Measurements from ENCODE around the gene KRT33A. TPM values are rescaled to one million over a fixed set of nuclear protein-coding genes. Genes with fewer than 3 reads are reported as not detected.

KRT33A gene
- total RNA-seq, 1 experiment from 2014 or later, result not detected

DNA sequence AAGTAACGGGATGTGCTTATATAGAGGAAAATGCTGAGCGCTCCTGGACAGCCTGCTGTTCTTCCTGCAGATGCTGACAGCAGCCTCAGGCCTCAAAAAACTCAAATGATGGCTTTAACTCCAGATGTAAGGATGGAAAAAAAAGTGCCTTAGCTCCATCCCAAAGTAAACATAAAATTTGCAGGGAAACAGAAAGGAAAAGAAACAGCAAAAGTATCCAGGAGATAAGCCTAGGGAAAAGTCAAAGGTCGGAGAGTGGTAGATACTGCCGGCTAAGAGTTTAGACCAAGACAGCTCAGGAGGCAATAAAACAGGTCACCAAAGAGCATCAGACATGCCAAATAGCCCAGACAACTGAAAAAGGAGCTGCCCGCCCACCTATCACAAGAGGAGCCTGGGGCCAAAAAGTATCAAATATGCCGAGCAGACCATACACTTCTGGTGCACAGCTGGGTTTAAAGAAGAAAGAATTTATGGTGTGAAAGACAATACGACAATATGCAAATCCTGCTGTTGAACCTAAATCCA, 39.8 kb upstream of the KRT33A start:
- peaks cover 2% of the 10 kb centered on the region for H3K9me3 ChIP-seq (ENCODE audit: low read depth, low read length, poor library complexity, severe bottlenecking)
- no peak for DNase-seq (ENCODE audit: low spot score)
- BruUV-seq (replicated peaks), result no TSS peak
- ChIA-PET POLR2A (ENCODE audit: low non-redundant PET) (interaction anchor here (1.1 kb wide), 1 partner anchor 298 kb away, joined by 4 read pairs; the partner anchor contains the start of gene EIF1), CTCF (no interaction called here)
- TF ChIP-seq EZH2 (IDR thresholded peaks at IDR 0.05; ENCODE audit: borderline replicate concordance, low read depth, low read length, poor library complexity, severe bottlenecking), result no peak
- TF ChIP-seq, protein P1, sequence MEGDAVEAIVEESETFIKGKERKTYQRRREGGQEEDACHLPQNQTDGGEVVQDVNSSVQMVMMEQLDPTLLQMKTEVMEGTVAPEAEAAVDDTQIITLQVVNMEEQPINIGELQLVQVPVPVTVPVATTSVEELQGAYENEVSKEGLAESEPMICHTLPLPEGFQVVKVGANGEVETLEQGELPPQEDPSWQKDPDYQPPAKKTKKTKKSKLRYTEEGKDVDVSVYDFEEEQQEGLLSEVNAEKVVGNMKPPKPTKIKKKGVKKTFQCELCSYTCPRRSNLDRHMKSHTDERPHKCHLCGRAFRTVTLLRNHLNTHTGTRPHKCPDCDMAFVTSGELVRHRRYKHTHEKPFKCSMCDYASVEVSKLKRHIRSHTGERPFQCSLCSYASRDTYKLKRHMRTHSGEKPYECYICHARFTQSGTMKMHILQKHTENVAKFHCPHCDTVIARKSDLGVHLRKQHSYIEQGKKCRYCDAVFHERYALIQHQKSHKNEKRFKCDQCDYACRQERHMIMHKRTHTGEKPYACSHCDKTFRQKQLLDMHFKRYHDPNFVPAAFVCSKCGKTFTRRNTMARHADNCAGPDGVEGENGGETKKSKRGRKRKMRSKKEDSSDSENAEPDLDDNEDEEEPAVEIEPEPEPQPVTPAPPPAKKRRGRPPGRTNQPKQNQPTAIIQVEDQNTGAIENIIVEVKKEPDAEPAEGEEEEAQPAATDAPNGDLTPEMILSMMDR (conservative IDR thresholded peaks at IDR 0.05; ENCODE audit: low read depth, low read length), result no peak
- no peaks in the 10 kb centered on the region for H3K27me3 ChIP-seq (replicated peaks; ENCODE audit: insufficient read depth, low read depth, low read length, poor library complexity)
- intact Hi-C loops (cut with micrococcal nuclease; ENCODE audit: unreplicated experiment), result no loop called here
- H3K4me3 ChIP-seq (ENCODE audit: low read depth, low read length, poor library complexity, severe bottlenecking), result no peak overlapping the region
- H3K36me3 ChIP-seq (ENCODE audit: insufficient read depth, low read length, poor library complexity, severe bottlenecking), result no peaks in the 10 kb centered on the region
- no peaks in the 10 kb centered on the region for H3K4me1 ChIP-seq (ENCODE audit: insufficient read depth, low read length, poor library complexity, severe bottlenecking)
- H3K27ac ChIP-seq (ENCODE audit: low read depth, low read length, poor library complexity, severe bottlenecking), result no peak overlapping the region

DNA sequence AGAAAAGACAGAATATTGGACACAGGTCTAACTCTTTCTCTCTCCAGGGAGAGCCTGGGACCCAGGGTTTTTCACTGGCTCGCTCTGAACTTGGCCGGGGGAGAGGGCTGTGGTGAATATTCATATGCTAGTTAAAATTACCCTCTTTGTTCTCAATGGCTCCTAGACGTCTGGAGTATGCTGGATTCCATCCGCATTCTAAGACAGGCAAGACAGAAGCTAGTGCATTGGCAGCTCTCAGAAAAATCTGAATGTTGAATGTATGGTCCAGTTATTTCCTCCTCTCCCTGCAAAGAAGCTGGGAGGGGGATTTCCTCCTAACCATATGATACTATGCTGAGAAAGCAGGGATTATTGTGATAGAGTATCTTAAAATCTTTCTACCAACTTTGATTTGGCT, 37.0 kb upstream of the KRT33A start:
- BruUV-seq (replicated peaks), result no TSS peak
- TF ChIP-seq, protein P1 (conservative IDR thresholded peaks at IDR 0.05; ENCODE audit: low read depth, low read length), result no peak
- no peak for TF ChIP-seq EZH2 (IDR thresholded peaks at IDR 0.05; ENCODE audit: borderline replicate concordance, low read depth, low read length, poor library complexity, severe bottlenecking)
- no peak for DNase-seq (ENCODE audit: low spot score)
- Histone ChIP-seq H3K36me3 (ENCODE audit: insufficient read depth, low read length, poor library complexity, severe bottlenecking) (no peaks in the 10 kb centered on the region), H3K27me3 (replicated peaks; ENCODE audit: insufficient read depth, low read depth, low read length, poor library complexity) (no peaks in the 10 kb centered on the region), H3K27ac (ENCODE audit: low read depth, low read length, poor library complexity, severe bottlenecking) (no peak overlapping the region), H3K4me1 (ENCODE audit: insufficient read depth, low read length, poor library complexity, severe bottlenecking) (no peaks in the 10 kb centered on the region), H3K9me3 (ENCODE audit: low read depth, low read length, poor library complexity, severe bottlenecking) (peaks cover 2% of the 10 kb centered on the region), H3K4me3 (ENCODE audit: low read depth, low read length, poor library complexity, severe bottlenecking) (no peak overlapping the region)
- intact Hi-C loops (cut with micrococcal nuclease; ENCODE audit: unreplicated experiment), result no loop called here
- CTCF ChIA-PET, result no interaction called here
- POLR2A ChIA-PET (ENCODE audit: low non-redundant PET), result no interaction called here

DNA sequence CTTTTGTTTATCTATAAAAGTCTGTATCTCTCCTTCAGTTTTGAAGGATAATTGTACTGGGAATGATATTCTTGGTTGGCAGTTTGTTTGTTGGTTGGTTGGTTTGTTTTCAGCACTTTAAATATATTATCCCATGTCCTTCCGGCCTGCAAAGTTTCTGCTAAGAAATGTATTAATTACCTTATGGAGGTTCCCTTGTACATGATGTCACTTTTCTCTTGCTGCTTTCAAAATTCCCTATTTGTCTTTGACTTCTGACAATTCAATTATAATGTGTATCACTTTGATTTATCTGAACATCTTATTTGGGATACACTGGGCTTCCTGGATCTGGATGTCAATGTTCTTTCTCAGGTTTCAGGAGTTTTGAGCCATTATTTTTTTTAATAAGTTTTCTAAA, 35.6 kb upstream of the KRT33A start:
- Histone ChIP-seq H3K36me3 (ENCODE audit: insufficient read depth, low read length, poor library complexity, severe bottlenecking) (no peaks in the 10 kb centered on the region), H3K9me3 (ENCODE audit: low read depth, low read length, poor library complexity, severe bottlenecking) (peaks cover 2% of the 10 kb centered on the region), H3K4me3 (ENCODE audit: low read depth, low read length, poor library complexity, severe bottlenecking) (no peak overlapping the region), H3K27ac (ENCODE audit: low read depth, low read length, poor library complexity, severe bottlenecking) (no peak overlapping the region), H3K4me1 (ENCODE audit: insufficient read depth, low read length, poor library complexity, severe bottlenecking) (no peaks in the 10 kb centered on the region), H3K27me3 (replicated peaks; ENCODE audit: insufficient read depth, low read depth, low read length, poor library complexity) (no peaks in the 10 kb centered on the region)
- no peak for TF ChIP-seq EZH2 (IDR thresholded peaks at IDR 0.05; ENCODE audit: borderline replicate concordance, low read depth, low read length, poor library complexity, severe bottlenecking)
- TF ChIP-seq, protein P1 (conservative IDR thresholded peaks at IDR 0.05; ENCODE audit: low read depth, low read length), result no peak
- no peak for DNase-seq (ENCODE audit: low spot score)
- intact Hi-C loops (cut with micrococcal nuclease; ENCODE audit: unreplicated experiment), result no loop called here
- ChIA-PET POLR2A (ENCODE audit: low non-redundant PET) (no interaction called here), CTCF (no interaction called here)
- no TSS peak for BruUV-seq (replicated peaks)
